GM18508 (cell line): ENCODE results near the gene MAGI2.

ENCODE experiments used
- ATAC-seq: cut with Tn5 transposase; IDR thresholded peaks from one replicate; pipeline ENCODE4 v1.9.1; 2021; ENCODE audit warnings: moderate number of reproducible peaks; ENCODE audit not compliant: insufficient read depth, unreplicated experiment

The MAGI2 gene

DNA sequence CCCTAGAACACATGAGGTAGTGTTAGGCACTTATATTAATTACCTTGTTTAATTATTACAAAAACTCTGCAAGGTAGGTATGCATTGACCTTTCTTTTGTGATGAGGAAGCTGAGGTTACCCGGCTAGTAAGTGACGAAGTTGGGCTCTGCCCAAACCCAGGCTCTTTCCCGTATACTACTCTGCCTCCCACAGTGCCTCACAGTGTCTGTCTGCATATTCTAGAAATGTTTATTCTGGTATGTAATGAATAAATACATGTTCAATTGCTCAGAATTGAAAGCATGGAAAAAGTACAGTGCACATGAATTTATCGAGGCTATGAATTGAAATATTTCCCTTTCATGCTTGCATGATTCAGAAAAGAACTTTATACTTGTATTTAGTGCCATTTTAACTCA, 1350.0 kb downstream of the MAGI2 start:
- no peak for ATAC-seq

DNA sequence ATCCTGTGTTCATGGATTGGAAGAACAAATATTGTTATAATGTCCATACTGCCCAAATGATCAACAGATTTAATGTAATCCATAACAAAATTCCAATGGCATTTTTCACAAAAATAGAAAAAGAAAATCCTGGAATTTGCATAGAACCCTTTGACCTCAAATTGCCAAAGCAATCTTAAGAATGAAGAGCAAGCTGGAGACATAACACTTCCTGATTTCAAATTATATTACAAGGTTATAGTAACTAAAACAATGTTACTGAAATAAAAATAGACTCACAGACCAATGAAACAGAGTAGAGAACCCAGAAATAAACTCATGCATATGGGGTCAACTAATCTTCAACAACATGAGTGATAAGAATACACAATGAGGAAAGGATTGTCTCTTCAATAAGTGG, 1352.4 kb downstream of the MAGI2 start:
- no peak for ATAC-seq

DNA sequence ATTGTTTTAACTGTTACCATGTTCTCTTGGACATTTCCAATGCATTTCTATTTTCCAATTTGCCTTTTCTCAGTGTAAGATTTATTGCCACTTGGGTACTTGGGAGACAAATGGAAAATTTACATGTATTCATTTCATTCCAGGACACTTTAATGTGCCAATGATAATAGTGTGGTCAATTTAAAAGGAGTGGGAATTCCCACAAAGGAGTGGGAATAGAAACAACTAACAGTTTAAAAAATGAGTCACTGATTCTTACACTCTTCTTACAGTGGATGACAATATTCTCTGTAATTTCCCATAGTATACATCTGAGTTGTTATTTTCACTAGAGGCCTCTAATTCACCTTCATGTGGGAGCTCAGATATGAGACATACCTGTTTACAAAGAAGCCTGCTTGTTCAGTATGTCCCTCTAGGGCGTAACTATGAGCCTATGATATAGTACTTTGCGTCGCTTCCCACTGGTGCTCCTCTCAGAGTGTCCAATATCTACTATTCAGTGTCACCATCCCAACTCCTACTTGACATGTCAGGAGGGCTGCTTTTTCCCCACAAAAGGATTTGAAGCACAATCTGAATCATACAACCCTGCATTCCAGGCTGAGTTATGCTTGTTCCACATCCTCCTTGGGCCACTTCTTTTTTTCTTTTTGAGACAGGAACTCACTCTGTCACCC, 1353.6 kb downstream of the MAGI2 start:
- no peak for ATAC-seq

DNA sequence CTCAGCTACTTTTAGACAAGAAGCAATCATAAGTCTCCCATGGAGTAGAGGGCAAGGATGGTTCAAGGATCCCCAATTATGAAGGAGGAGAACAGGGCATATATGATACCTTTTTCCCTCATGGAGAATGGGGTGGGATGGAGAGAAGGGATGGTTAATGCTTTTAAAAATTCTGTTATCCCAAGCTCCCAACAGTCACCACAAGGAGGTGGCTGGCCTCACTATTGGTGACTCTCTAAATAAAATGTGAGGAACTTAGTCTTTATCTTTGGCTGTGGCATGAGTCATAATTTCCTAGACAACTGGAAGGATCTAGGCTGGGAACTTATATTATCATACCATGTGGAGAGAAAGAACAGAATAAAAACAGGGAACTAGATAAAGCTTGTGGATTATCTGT, 1357.9 kb downstream of the MAGI2 start:
- no peak for ATAC-seq

DNA sequence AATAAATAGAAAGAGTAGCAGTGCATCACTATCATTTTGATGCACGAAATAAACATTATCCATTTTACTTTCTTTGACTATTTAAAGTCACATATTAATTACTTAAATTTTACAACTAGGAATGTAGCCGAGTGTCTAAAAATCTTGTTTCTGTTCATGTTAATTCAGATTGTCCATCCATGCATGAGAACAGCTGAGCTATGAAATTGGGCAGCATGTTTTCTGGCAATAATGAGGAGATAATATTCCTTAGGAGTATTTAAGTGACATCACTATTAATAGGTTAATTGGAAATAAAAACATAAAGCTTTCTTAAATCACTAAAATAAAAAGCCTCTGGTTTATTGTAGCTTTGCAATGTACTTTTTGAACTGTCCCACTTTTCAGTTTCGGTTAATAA, 1361.1 kb downstream of the MAGI2 start:
- no peak for ATAC-seq

DNA sequence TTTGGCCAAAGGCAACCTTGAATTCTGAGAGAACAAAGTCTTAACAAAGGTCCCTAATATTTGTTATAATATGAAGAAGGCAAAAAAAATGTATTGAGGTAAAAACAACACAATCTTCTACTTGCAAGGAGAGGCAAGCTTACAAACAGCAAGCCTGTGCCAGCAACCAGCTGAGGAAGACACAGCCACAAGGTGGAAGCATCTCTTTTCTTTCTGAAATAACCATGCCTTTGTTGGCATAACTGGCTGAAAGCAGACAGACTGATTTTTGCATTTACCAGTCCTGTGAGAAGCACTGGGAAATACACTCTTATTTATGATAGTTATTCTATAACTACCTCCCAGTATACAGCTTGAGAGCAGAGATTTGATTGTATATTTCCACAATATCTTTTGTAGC, 1362.9 kb downstream of the MAGI2 start:
- ATAC-seq, result no peak

DNA sequence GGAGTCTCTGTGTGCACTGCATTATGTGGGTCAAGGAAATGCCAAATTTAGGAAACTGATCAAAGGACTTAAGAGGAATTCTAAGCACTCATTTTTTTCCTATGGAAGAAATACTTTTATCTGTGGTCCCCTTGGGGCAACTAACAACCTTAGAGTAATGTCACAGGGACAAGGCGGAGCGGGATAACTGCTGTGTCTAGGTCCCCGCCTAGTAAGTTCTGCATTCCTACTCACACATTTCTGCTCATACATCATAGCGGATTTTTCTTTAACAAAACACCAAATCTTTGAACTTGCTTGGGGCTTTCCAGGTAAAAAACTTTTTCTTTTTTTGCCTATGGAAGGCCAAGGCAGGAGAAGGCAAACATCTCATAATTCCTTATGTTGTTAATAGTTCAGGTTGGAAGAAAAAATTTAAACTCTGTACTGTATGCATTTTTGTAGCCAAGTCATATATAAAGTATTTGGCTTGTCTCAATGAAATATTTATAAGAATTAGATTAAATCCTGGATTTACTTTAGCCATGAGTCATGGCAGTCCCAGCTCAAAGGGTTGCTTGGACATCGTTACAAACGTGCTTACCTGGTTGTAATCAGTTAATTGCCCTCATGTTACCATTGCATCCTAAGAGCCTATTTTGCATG, 1369.9 kb downstream of the MAGI2 start:
- no peak for ATAC-seq

DNA sequence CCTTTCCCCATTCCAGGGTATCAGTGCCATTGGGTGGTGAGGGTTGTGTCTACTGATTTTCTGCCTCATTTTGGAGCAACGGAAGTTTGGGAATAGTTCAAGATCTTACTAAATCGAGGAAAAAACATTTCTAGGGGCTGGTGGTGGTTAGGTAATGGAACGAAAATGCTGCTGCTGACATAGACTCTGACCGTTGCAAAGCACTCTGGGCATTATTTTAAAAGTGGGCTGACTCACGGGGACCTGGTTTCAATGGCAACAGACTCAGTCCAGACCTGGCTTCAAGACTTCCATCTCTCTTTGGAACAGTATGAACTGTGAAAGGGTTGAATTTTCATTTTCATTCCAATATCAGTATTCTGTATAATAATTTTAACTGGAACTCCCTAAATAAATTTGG, 1370.9 kb downstream of the MAGI2 start:
- ATAC-seq, result no peak

DNA sequence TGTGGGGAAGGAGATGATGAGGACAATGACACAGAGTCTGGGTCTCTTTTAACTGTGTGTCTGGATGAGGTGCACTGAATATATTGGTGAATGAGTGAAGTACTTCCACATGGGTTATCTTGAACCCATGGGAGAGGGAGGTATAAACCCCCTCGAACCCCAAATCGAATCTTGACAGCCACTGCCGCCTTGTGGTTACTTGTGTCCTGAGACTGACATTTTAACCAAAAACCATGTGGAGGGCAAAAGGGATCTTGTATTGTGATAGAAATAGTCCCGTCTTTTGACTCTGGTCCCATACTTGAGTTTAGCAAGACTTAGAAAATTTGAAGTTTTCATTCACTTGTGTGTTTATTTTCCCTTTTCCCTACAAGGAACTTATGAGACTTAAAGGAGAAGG, 1371.6 kb downstream of the MAGI2 start:
- ATAC-seq, result no peak

DNA sequence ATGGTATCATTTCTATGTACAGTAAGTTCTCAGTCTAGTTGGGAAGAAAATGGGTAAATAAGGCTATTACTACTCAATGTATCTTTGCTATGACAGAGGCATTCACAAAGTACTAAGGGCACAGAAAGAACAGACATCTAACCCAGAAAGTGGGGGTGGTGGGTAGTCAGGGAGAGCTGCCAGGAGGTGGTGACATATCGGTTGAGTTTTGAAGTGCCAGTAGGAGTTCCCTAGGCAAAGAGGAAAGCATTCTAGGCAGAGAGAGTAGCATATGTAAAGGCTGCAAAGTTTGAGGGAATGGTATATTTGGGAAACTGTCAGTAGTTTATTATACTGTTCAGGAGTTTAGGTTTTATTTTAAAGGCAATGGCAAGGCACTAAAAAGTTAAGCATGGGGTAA, 1372.1 kb downstream of the MAGI2 start:
- ATAC-seq, result no peak

DNA sequence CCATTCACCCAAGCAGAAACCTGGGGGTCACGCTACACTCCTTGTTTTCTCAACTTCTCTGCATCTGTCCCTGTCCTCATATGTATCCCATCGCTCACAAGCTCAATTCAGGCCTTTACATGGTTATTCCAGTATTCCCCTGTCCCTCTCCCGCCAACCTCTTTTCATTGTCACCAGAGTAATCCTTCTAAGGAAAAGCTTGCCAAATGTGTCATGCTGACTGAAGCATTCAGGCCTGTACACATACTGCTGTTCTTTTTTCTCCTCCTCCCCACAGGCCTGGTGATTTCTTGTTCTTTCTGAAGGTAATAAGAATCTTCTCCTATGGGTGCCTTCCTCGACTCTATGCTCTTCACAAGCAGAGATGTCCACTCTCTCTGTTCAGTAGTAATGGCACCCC, 1372.7 kb downstream of the MAGI2 start:
- no peak for ATAC-seq

DNA sequence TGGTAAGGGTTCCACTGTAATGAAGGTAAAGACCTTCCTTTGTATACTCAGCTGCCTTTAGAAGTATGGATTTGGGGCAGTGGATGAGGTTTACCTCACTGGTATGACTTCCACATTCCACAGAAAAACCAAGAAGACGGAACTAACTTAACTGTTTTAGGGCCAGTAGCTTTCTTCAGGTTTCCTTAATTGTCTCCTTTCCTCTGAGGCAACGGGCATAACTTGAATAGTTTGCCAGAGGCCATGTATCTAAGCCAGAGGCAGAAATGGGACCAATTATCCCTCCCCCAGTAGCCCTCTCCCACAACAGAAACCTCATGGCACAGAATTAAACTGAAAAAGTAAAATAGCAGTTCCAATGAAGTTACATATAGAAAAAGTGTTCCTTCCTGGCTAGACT, 1373.2 kb downstream of the MAGI2 start:
- no peak for ATAC-seq

DNA sequence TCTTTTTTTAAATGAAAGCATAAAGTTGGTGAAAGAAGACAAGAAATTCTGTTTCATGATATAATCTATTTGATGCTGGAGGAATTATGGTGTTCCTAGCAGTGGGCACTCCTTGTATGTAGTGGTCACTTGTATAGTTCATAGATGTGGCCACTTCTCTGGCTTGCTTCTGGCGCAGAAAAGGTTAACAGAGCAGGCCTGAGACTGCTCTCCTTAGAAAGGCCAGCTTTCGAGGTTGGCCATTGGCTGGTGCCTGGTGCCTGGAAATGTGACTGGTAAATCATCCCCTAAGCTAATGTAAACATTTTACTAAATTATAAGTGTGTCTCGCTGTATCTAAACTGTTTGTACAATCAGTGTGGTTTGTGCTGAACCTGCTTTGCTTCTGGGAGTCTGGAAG, 1378.8 kb downstream of the MAGI2 start:
- ATAC-seq, result no peak

DNA sequence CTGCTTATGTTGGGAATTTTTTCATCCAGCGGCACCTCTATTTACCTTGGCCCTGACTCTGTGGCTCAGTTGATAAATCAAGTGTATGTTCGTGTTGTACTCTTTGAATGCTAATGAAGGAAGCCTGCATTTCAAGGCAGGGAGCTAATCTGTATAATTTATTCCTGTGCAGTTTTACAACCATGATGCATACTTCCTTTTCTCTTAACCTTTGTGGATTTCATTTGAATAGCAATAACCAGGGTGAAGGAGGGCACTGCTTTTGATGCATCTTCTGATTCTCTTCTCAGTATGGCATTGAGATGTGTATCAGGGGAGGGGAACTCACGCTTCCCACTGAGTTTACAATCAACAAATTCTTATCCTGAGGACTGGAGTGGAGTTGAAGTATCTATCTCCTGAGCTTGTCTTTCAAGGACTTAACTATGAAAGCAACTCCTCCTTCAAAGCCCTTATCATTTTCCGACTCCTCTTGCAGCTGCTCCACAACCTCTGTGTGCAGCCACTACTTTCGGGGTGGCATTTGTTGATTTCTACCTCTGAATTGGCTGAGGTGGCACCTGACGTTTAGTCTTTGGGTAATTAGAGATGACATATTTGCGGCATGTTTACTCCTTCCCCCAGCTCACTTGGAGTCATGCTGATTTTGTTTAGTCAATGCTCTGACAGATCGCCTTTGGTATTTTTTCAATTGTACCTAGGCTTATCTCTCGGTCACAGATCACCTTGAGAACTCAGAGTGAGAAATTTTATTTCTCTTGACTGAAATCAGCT, 1379.7 kb downstream of the MAGI2 start:
- no peak for ATAC-seq

DNA sequence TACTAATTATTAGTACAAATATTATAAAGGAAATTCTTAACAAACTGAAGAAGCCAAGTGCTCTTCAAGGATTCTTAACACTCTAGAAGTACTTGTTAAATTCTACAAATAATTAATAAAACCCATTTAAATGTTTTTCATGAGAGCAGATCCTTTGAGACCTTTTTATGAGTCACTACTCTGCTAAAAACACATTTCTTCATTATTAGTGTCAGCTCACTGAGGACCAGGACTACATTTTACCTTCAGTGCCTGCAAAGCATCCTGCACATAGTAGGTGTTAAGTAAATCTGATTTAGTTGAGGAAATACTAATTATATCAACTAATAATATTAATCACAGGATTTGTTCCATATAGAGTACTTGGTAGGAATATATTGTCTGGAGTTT, 1381.3 kb downstream of the MAGI2 start:
- ATAC-seq, result no peak

DNA sequence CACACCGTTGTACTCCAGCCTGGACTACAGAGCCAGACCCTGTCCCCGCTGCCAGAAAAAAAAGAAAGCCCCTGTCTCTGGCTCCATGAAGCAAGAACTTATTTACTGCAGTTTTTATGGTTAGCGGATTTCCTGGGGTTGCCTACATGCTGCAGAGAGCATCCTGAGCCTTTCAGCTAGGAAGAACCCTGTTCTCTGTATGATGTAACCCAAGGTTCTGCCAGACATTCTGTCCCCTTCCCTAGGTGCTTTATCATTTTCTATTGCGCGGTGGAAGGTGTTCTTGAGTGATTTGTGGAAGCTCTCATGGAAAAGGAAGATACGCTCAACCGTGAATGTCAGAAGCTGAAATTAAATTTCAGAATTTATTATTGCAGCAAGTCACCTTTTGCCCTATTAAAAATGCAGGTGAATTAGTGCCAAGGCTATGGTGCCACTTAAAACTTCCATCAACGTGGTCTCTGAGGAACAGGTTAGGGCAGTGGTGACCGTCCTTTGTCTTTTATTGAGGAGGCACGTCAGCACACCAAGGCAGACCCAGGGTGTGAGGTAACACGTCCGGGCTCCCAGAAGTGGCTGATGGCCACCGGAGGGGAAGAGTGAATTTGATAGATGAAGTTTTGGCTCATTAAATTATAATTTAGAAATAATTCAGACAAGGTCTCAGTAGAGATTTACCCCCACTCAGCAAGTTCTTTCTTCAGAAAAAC, 1381.8 kb downstream of the MAGI2 start:
- no peak for ATAC-seq

DNA sequence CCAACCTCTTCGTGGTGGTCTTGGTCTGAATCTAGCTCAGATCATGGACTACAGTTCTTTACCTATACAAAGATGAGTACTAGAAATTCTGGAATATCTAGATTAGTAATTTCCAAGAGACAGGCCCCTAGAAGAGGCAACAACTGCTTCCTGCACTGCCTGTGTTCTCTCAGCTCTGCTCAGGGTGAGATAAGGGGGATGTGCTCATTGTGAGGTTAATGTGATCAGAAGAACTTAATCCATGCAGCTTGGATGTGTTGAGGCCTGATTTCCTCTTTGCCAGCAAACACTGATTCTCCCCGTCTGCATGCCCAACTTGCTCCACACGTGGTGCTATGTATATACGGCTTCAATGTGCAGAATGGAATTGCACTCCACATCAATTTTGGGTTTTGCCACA, 1386.9 kb downstream of the MAGI2 start:
- no peak for ATAC-seq

DNA sequence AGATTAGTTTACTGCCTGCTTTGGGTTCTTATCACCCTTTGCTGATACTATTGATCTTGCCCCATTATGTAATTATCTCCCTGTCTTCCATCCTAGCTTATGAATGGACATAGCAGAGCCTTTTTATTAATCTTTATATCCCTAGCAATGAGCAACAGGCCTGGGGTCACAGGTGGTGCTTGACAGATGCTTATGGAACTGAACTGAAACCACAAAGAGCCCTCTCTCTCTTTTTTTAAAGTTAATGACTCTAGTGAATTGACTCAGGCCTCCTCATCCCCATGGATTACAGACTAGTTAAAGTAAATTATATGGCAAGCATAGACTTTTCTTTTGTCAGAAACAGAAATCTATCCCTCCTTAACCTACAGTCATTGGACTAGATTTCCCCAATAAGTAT, 1389.7 kb downstream of the MAGI2 start:
- ATAC-seq, result no peak

DNA sequence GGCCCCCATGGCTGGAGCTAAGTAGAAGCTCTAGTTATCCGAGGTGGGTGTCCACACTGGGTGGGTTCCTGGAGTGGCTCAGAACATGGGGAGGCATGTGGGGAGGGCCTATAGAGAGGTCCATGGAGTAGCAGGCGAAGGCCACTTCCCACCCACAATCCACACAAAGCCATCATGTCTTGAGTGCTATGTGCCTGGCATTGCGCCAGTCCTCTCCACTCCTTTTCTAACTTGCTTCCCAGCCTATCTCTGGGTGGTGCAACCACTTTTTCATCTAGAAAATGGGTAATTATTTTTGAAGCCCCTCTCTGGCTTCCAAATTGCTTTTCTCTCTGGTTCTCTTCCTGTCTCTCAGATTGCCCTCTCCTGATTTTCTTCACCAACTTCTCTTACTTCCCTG, 1391.3 kb downstream of the MAGI2 start:
- ATAC-seq, result no peak

DNA sequence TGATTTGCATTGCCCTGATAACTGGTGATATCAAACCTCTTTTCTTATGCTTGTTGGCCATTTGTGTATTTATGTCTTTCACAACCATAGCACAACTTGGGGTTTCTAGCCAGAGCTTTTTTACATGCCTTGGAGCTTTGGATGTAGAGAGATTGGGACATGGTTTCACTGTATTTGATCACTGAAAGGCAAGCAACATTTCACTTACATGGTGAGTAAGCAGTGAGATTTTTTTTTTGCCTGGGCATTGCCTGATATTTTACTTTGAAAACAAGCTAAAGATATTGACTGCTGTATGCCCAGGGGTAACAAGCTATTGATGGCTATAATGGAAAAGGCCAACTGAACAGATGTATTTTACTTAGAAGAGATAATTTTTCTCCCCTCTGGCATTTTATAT, 1395.9 kb downstream of the MAGI2 start:
- ATAC-seq, result no peak

DNA sequence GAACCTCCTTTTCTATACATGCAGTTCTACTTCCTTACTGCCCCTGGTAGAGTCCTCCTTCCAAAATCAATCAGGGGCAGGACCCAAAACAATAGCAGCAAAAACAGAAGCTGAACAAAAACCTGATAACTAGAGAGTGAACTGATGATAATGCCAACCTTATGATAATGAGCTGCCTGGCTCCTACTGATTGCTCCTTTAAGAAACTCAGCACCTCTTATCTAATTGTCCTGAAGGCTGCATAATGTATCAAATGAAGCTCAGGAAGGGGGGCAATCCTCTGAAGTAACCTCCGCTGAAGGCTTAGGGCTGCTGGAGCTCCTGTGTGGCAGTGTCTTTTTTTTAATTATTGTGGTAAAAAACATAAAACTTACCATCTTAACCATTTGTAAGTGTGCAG, 1397.9 kb downstream of the MAGI2 start:
- no peak for ATAC-seq
